GM21723 (cell line): ENCODE data around the gene TUBB.
A peak's percentile ranks its signal among the peaks of the same experiment; 100 is the strongest.

Experiments
- ATAC-seq: cut with Tn5 transposase; IDR thresholded peaks from one replicate; pipeline ENCODE4 v1.9.1; 2021; ENCODE audit warnings: mild to moderate bottlenecking, moderate library complexity; ENCODE audit not compliant: unreplicated experiment

The TUBB gene

GRCh38 chr6:30719791-30720737 is at the start of gene TUBB:
TUBB (plus strand) TSS chr6:30720352; CDS start chr6:30720507, 155 bp downstream.
- ATAC-seq: peak; percentile 47

- ATAC-seq: no peak
These were observed 49.2 kb upstream of the TUBB start for GRCh38 chr6:30670760-30671527.

- peak; percentile 77 for ATAC-seq
These were observed 47.5 kb upstream of the TUBB start, which contains the start of gene DHX16 for GRCh38 chr6:30672445-30673253. DHX16 (minus strand) TSS chr6:30673006; CDS start chr6:30672841, 165 bp downstream.

- no peak for ATAC-seq
These were observed 43.4 kb upstream of the TUBB start for GRCh38 chr6:30676660-30677285.

GRCh38 chr6:30678964-30679726 is 41.0 kb upstream of the TUBB start:
- ATAC-seq: peak; percentile 43

- ATAC-seq: no peak
These were observed 40.2 kb upstream of the TUBB start for GRCh38 chr6:30679765-30680535.

- ATAC-seq: no peak
These were observed 38.4 kb upstream of the TUBB start for GRCh38 chr6:30681766-30682142.

- ATAC-seq: peak; percentile 42
These were observed 37.7 kb upstream of the TUBB start for GRCh38 chr6:30682143-30683117.

GRCh38 chr6:30683183-30683979 is 36.8 kb upstream of the TUBB start:
- ATAC-seq: no peak

GRCh38 chr6:30683980-30684338 is 36.2 kb upstream of the TUBB start:
- ATAC-seq: no peak

GRCh38 chr6:30684386-30685156 is 35.6 kb upstream of the TUBB start:
- no peak for ATAC-seq

- ATAC-seq: no peak
These were observed 34.8 kb upstream of the TUBB start for GRCh38 chr6:30685157-30686008.

- ATAC-seq: no peak
These were observed 33.9 kb upstream of the TUBB start, which contains the start of gene PPP1R18 for GRCh38 chr6:30686009-30686907. PPP1R18 (minus strand) TSS chr6:30686645; CDS start chr6:30686018, 627 bp downstream.
